Left cardiac atrium (tissue), 2 donors: ENCODE data around the gene SSB. TPM values are rescaled to one million over a fixed set of nuclear protein-coding genes. Genes with fewer than 3 reads are reported as not detected.

Experiments used
- total RNA-seq, 2 donors: library from RNA; stranded (reverse); fragmentation: NEBNext Ultra II Directional; extraction: Animal tissue kit (Norgen Biotek cat#: 25700); gene quantifications; one replicate each; pipeline ENCODE4 v1.2.1, GENCODE V29; 2021
- donor health status: DM: no; HTN: yes; CAD: no; lungs with severe emphysema.
- donor health status: DM: yes; HTN: yes; CAD: no.

Gene SSB
- total RNA-seq, 2 donors from 2014 or later: 57.4 to 75.3 TPM

Other genes starting within 250 kb of the SSB start
- gene FASTKD1, start 225.0 kb upstream of the SSB start, total RNA-seq: 10 to 100 TPM; 45.1 to 66.4 TPM
- gene PPIG, start 214.5 kb upstream of the SSB start, total RNA-seq: 10 to 100 TPM; 33.7 to 45.3 TPM
- gene CFAP210, start 104.5 kb upstream of the SSB start, total RNA-seq: under 1 TPM in 1 of 2 donors, not detected in 1; 0.16 TPM
- 1 to 10 TPM; 3.4 to 3.9 TPM for gene PHOSPHO2, start 104.4 kb upstream of the SSB start, total RNA-seq
- 10 to 100 TPM; 19.5 to 22.5 TPM for gene KLHL23, start 65.0 kb upstream of the SSB start, total RNA-seq
- 10 to 100 TPM; 51.5 to 55.2 TPM for gene METTL5, start 26.0 kb downstream of the SSB start, total RNA-seq
- gene UBR3, start 28.6 kb downstream of the SSB start, total RNA-seq: 10 to 100 TPM; 67.3 to 76.4 TPM